ENCODE measurements around the gene EIF3A. TPM values are rescaled to one million over a fixed set of nuclear protein-coding genes. Genes with fewer than 3 reads are reported as not detected.

EIF3A gene
- total and polyA plus RNA-seq, 4 donors = 27.5 to 88.9 (median 47.6) TPM

DNA sequence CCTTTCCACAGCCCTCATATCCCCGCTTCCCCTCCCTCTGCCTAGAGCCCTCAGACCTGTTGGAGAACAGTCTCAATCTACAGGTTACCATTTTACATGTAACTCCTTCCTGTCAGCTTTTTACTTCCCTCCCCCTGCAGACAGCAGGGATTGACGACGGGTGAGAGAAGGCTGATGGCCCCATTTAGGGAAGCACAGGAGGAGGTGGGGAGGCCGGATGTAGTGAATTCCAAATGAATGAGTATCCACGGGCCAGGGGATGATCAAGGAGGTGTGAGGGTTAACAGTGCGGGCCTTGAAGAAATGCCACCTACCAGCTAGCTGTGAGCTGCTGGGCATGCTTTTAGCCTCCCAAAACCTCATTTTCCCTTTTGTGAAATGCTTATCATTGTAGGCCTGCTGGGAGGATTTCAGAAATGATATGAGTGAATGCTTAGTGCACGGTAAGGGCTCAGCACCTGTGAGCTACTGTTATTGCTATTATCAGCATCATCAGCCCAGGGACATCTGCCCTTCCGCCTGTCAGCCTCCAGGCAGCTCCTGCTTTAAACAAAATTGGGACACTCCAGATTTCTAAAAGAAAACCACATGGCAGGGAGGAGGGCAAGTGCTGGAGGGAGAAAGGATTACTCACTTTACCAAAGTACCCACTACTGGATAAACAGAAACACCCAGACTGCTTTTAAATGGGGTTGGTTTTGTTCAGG, 57.6 kb downstream of the EIF3A start (continued):
- TF ChIP-seq CTCF (IDR thresholded peaks at IDR 0.05; ENCODE audit: low read depth, low read length, missing input control) (no peak), YY1 (IDR thresholded peaks at IDR 0.05) (no peak), GABPA (IDR thresholded peaks at IDR 0.05 in 1 of 2, conservative IDR thresholded peaks at IDR 0.05 in 1 of 2) (no peak)

GRCh38 chr10:119020627-119020946, 60.0 kb downstream of the EIF3A start:
- no peak overlapping the region for H3K27ac ChIP-seq (ENCODE audit: low read depth in 1 of 2, low read length in 2 of 2)
- H3K4me3 ChIP-seq (ENCODE audit: low read depth in 1 of 3, low read length in 3 of 3) = no peak overlapping the region
- H3K9ac ChIP-seq (ENCODE audit: low read depth in 1 of 2, low read length in 2 of 2) = no peak overlapping the region
- no peaks in the 10 kb centered on the region for H3K27me3 ChIP-seq (ENCODE audit: control insufficient read depth in 4 of 4, insufficient read depth in 4 of 4, low read length in 3 of 4)
- H3K9me3 ChIP-seq (ENCODE audit: control insufficient read depth in 4 of 4, low read length in 3 of 4) = no peaks in the 10 kb centered on the region
- no peak for DNase-seq (ENCODE audit: low spot score)
- WGBS = 39% methylated on average over 2 of the region's 2 CpGs
- TF ChIP-seq CTCF (IDR thresholded peaks at IDR 0.05; ENCODE audit: low read depth, low read length, missing input control) (no peak), MAX (IDR thresholded peaks at IDR 0.05) (no peak), SP1 (IDR thresholded peaks at IDR 0.05) (no peak), RAD21 (IDR thresholded peaks at IDR 0.05) (no peak), TAF1 (conservative IDR thresholded peaks at IDR 0.05) (no peak), NR2F2 (IDR thresholded peaks at IDR 0.05) (no peak), ATF3 (IDR thresholded peaks at IDR 0.05) (no peak), GABPA (IDR thresholded peaks at IDR 0.05 in 1 of 2, conservative IDR thresholded peaks at IDR 0.05 in 1 of 2) (no peak), REST (IDR thresholded peaks at IDR 0.05) (no peak), FOXA2 (IDR thresholded peaks at IDR 0.05) (no peak), JUND (IDR thresholded peaks at IDR 0.05) (no peak), HNF4A (conservative IDR thresholded peaks at IDR 0.05) (no peak), RXRA (IDR thresholded peaks at IDR 0.05) (no peak)
- no peaks in the 10 kb centered on the region for H3K4me1 ChIP-seq (ENCODE audit: control insufficient read depth in 4 of 4, insufficient read depth in 4 of 4, low read length in 3 of 4)
- H3K36me3 ChIP-seq (ENCODE audit: control insufficient read depth in 4 of 4, insufficient read depth in 3 of 4, low read depth in 1 of 4, low read length in 3 of 4) = no peaks in the 10 kb centered on the region

Data from liver (tissue), 9 donors.